NCI-H2196 treated with DMSO at 0.1 percent for 48 hours (cell line): Measurements from ENCODE around the gene DISC1.
"Not testable (repeated sequence)": the region's sequence is repeated elsewhere in the genome, so short reads cannot be mapped to it uniquely, and the experiment has no call there.

Source experiments
- DNase-seq: peaks from one replicate; lab custom pipeline; 2025; ENCODE audit not compliant: unreplicated experiment; lab: John Stamatoyannopoulos, UW

DISC1 gene

GRCh38 chr1:231724876-231725647, 98.5 kb downstream of the DISC1 start:
- peak; percentile 7 for DNase-seq

GRCh38 chr1:231727171-231727570, 100.6 kb downstream of the DISC1 start:
- no peak for DNase-seq

GRCh38 chr1:231728987-231729386, 102.4 kb downstream of the DISC1 start:
- DNase-seq: not testable (repeated sequence)

GRCh38 chr1:231729544-231729943, 103.0 kb downstream of the DISC1 start:
- DNase-seq: no peak

DNA sequence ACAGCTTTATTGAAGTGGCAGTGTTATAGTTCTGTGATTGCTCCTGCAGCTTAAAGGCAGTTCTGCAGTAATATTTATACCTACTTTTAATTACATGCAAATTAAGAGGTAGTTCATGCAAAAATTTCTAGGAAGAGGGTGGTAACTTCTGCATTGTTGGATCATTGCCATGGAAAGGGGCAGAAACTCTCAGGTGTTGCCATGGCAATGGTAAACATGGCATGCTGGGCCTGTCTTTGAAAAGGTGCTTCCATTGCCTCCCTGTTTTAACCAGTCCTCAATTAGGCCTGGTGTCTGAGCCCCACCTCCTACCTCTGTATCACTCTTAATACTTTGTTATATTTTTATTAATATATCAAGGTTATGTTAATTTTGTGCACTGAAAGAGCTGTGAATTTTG, 104.7 kb downstream of the DISC1 start:
- no peak for DNase-seq

- DNase-seq: no peak
Observed at GRCh38 chr1:231733063-231733462, 106.5 kb downstream of the DISC1 start.

DNA sequence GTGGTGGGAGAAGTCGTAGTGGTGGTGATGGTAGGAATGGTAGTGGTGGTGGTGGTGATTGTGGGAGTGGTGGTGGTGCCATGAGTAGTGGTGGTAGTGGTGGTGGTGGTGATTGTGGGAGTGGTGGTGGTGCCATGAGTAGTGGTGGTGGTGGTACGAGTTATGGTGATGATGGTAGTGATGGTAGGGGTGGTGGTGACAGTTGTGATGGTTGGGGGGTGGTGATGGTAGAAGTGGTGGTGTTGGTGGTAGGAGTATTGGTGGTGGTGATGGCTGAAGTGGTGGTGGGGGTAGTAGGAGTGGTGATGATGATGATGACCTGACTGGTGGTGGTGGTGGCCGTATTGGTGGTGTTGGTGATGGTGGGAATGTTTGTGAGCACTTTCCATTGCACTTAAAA, 107.1 kb downstream of the DISC1 start:
- no peak for DNase-seq

DNA sequence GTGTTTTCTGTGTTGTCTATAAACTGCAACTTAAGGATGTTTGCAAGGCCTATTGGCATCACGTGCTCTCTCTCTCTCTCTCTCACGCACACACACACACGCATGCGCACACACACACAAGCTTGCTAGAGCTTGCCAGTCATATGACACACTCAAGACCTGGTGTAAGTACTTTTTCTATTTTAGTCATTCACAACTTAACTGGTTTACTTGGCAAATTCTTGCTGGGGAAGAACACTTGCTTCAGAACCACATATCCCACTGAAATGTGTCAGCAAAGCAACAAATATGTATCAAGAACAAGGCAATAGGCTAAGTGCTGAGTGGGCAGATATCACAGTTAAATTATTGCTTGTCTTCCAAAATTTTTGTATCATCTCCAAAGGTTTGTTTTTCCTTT, 107.8 kb downstream of the DISC1 start:
- DNase-seq: no peak

GRCh38 chr1:231735411-231735810, 108.8 kb downstream of the DISC1 start:
- DNase-seq: no peak

GRCh38 chr1:231735941-231736340, 109.4 kb downstream of the DISC1 start:
- DNase-seq: no peak

- no peak for DNase-seq
Observed at GRCh38 chr1:231736464-231736863, 109.9 kb downstream of the DISC1 start.

DNA sequence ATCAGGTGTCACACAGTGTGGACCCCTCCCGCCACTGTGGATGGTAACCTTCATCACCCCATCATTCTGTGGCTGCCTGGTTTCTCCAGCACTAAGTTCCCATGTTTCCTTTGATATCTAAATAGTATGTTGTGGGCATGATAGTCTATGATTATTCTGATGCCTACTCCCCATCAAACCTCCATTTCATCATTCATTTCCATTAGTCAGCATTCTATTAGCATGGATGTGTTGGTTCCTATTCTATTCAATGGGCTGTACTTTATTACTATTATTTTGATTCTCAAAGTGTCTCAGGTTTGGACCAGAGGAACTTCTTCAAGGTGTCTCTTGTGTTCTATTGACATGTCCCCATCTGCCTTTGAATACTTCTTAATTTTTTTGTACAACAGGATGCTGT, 112.0 kb downstream of the DISC1 start:
- DNase-seq: no peak

GRCh38 chr1:231743966-231744365, 117.4 kb downstream of the DISC1 start:
- no peak for DNase-seq

GRCh38 chr1:231748760-231749415, 122.3 kb downstream of the DISC1 start:
- DNase-seq: no peak

DNA sequence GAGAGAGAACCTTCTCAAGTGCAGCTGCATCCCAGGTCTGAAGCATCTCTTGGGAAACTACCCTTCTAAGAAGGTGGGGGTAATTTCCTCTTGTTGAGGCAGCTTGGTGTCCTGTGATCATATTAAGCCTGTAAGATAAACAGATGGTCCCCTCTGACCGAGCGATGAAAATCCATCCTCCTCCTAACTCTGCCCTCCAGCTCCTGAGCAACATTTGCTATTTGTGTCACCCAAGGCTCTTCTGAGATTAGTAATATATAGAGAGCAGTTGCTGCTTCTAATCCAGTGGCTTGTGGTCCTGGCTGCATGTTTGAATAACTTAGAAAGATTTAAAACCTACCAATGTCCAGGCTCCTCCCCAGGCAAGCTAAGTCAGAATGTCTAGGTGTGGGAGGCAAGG, 123.7 kb downstream of the DISC1 start:
- no peak for DNase-seq

DNA sequence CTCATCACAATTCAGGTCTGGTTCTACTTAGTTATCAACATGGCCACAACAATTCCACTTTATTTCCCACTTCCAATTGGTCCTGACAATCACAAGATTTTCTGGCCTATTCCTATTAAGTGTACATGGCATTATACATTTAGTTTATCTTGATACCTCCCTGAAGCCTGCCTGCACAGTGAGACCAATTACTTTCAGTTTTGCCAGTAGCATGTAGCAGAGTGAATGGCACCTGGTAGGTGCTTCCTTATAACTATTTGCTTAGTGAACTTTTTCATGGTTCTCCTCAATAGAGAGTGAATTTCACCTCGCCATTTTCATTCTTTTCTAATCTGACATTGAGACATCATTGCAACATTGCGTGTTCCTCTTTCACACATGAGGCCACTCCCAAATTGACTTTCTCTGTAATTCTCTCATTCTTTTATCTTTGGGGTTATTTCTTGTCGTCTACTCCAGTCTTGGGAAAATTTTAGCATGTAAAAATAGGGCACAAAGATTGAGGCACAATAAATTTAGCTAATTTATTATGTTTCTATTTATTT, 124.3 kb downstream of the DISC1 start:
- no peak for DNase-seq

GRCh38 chr1:231751415-231751814, 124.8 kb downstream of the DISC1 start:
- no peak for DNase-seq

DNA sequence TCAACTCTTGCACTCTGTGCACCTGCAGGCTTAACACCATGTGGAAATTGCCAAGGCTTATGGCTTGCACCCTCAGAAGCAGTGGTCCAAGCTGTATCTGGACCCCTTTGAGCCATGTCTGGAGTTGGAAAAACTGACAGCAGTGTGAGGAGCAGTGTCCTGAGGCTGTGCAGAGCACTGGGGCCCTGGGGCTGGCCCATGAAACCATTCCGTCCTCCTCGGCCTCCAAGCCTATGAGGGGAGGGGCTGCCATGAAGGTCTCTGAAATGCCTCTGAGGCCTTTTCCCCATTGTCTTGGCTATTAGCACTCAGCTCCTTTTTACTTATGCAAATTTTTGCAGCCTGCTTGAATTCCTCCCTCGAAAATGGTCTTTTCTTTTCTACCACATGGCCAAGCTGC, 126.7 kb downstream of the DISC1 start:
- no peak for DNase-seq

- no peak for DNase-seq
Observed at GRCh38 chr1:231757101-231757404, 130.5 kb downstream of the DISC1 start.

GRCh38 chr1:231757759-231758158, 131.2 kb downstream of the DISC1 start:
- DNase-seq: no peak

- no peak for DNase-seq
Observed at GRCh38 chr1:231761252-231761651, 134.7 kb downstream of the DISC1 start.

DNA sequence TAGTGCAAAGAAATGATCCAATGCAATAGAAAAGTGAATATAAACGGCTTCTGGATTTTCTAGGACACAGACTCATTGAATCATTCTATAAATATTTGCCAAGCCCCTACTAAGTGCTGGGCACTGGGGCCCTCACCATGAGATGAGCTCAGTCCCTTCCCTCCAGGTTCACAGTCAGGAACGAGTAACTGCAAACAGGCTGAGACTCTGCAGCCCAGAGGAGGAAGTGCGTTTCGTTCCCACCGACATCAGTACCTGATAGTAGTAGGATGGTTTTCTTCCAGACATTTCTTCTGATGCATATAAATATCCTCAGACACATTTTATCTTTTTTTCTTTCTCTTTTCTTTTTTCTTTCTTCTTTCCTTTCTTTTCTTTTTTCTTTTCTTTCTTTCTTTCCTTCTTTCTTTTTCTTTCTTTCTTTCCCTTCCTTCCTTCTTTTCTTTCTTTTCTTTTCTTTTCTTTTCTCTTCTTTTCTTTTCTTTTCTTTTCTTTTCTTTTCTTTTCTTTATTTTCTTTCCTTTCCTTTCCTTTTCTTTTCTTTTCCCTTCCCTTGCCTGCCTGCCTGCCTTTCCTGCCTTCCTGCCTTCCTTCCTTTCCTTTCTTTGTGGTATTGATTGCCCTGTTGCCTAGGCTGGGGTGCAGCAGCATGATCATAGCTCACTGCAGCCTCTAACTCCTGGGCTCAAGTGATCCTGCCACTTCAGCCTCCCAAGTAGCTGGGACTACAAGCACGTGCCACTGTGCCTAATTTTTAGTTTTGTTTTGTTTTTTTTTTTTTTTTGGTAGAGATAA, 135.4 kb downstream of the DISC1 start:
- DNase-seq: no peak
